WTC11 (cell line): Measurements from ENCODE around the gene SGIP1. TPM values are rescaled to one million over a fixed set of nuclear protein-coding genes. Genes with fewer than 3 reads are reported as not detected.

Experiments used
- ATAC-seq: fragments of 200-7000 bp; cut with Tn5 transposase; 2 replicates; pipeline ENCODE4 v1.10.0; 2021; ENCODE audit warnings: mild to moderate bottlenecking, moderate library complexity
- CTCF ChIA-PET: fragments of 300-600 bp; sonication (Branson Sonifier 250); formaldehyde crosslinking; loops from one replicate; lab custom pipeline; 2021; ENCODE audit warnings: antibody characterized with exemption; lab: Charles Lee
- POLR2A ChIA-PET: fragments of 350-600 bp; sonication (Branson Sonifier 250); formaldehyde crosslinking; loops from one replicate; lab custom pipeline; 2021; ENCODE audit warnings: antibody characterized with exemption; lab: Charles Lee
- DNase-seq: peaks from one replicate; pipeline ENCODE4 v3.0.0; 2021; ENCODE audit warnings: low spot score
- H3K27ac Mint-ChIP-seq: 2 replicates; pipeline ENCODE4 v1.8.0; 2021; ENCODE audit warnings: mixed read lengths
- H3K27me3 Mint-ChIP-seq: 2 replicates; pipeline ENCODE4 v1.8.0; 2021; ENCODE audit warnings: low read depth, mild to moderate bottlenecking, moderate library complexity, mixed read lengths
- H3K36me3 Mint-ChIP-seq: 2 replicates; pipeline ENCODE4 v1.8.0; 2021; ENCODE audit warnings: mixed read lengths
- H3K4me1 Mint-ChIP-seq: 2 replicates; pipeline ENCODE4 v1.8.0; 2022; ENCODE audit warnings: mixed read lengths
- H3K4me3 Mint-ChIP-seq: 2 replicates; pipeline ENCODE4 v1.8.0; 2021; ENCODE audit warnings: mild to moderate bottlenecking, moderate library complexity, mixed read lengths
- H3K9me3 Mint-ChIP-seq: 2 replicates; pipeline ENCODE4 v1.8.0; 2021; ENCODE audit warnings: mixed read lengths
- ATF1 ChIP-seq: sonication (generic); formaldehyde crosslinking; IDR thresholded peaks from 2 replicates; pipeline ENCODE4 v1.8.1; 2023; ENCODE audit warnings: mild to moderate bottlenecking, moderate library complexity, missing genetic modification reagents
- CREB1 ChIP-seq: sonication (generic); formaldehyde crosslinking; IDR thresholded peaks from 2 replicates; pipeline ENCODE4 v1.8.0; 2023; ENCODE audit warnings: mild to moderate bottlenecking, missing genetic modification reagents
- CREM ChIP-seq: sonication (generic); formaldehyde crosslinking; IDR thresholded peaks from 2 replicates; pipeline ENCODE4 v1.8.1; 2022; ENCODE audit warnings: mild to moderate bottlenecking, missing genetic modification reagents, moderate library complexity
- ELF4 ChIP-seq: sonication (generic); formaldehyde crosslinking; IDR thresholded peaks from 2 replicates; pipeline ENCODE4 v1.8.1; 2022; ENCODE audit warnings: low read depth, mild to moderate bottlenecking, moderate library complexity, missing genetic modification reagents
- EMX1 ChIP-seq: fragments of 250-450 bp; sonication (Bioruptor Pico); IDR thresholded peaks from 2 replicates; pipeline ENCODE4 v1.8.0; 2021; ENCODE audit warnings: mild to moderate bottlenecking
- ETV6 ChIP-seq: sonication (generic); formaldehyde crosslinking; IDR thresholded peaks from 2 replicates; pipeline ENCODE4 v1.8.1; 2022; ENCODE audit warnings: mild to moderate bottlenecking, missing genetic modification reagents
- FOXK1 ChIP-seq: sonication (generic); formaldehyde crosslinking; IDR thresholded peaks from 2 replicates; pipeline ENCODE4 v1.8.0; 2022; ENCODE audit warnings: mild to moderate bottlenecking, moderate library complexity, missing genetic modification reagents
- HMGA2 ChIP-seq: fragments of 250-450 bp; sonication (Bioruptor Pico); IDR thresholded peaks from 2 replicates; pipeline ENCODE4 v1.4.0; 2021; ENCODE audit warnings: mild to moderate bottlenecking, moderate library complexity
- JAZF1 ChIP-seq: fragments of 250-450 bp; sonication (Bioruptor Pico); IDR thresholded peaks from 2 replicates; pipeline ENCODE4 v1.9.0; 2021; ENCODE audit warnings: moderate library complexity, mild to moderate bottlenecking, inconsistent platforms
- ZNF138 ChIP-seq: sonication (generic); formaldehyde crosslinking; conservative IDR thresholded peaks from 2 replicates; pipeline ENCODE4 v1.8.1; 2022; ENCODE audit warnings: mild to moderate bottlenecking, moderate library complexity, missing genetic modification reagents
- ZNF232 ChIP-seq: sonication (generic); formaldehyde crosslinking; IDR thresholded peaks from 2 replicates; pipeline ENCODE4 v1.8.0; 2022; ENCODE audit warnings: mild to moderate bottlenecking, missing genetic modification reagents
- total RNA-seq: library from RNA; stranded (reverse); gene quantifications from 3 replicates; pipeline ENCODE4 v1.2.3, GENCODE V29; 2021
- TF ChIP-seq, protein P1 (sequence below): sonication (generic); formaldehyde crosslinking; IDR thresholded peaks from 2 replicates; pipeline ENCODE4 v1.8.0; 2022; ENCODE audit warnings: mild to moderate bottlenecking, missing genetic modification reagents
- TF ChIP-seq, protein P2 (sequence below): fragments of 250-450 bp; sonication (Bioruptor Pico); IDR thresholded peaks from 2 replicates; pipeline ENCODE4 v1.9.0; 2021; ENCODE audit warnings: mild to moderate bottlenecking, borderline replicate concordance
- TF ChIP-seq, protein P3 (sequence below): sonication (generic); formaldehyde crosslinking; IDR thresholded peaks from 2 replicates; pipeline ENCODE4 v1.8.1; 2023; ENCODE audit warnings: mild to moderate bottlenecking, missing genetic modification reagents, moderate library complexity
- TF ChIP-seq, protein P4 (sequence below): sonication (generic); formaldehyde crosslinking; IDR thresholded peaks from 2 replicates; pipeline ENCODE4 v1.8.1; 2022; ENCODE audit warnings: mild to moderate bottlenecking, missing genetic modification reagents, moderate library complexity, borderline replicate concordance
- TF ChIP-seq, protein P5 (sequence below): fragments of 250-450 bp; sonication (Bioruptor Pico); IDR thresholded peaks from 2 replicates; pipeline ENCODE4 v1.9.0; 2021; ENCODE audit warnings: moderate library complexity, mild to moderate bottlenecking, inconsistent platforms, borderline replicate concordance
- TF ChIP-seq, protein P6 (sequence below): sonication (generic); formaldehyde crosslinking; IDR thresholded peaks from 2 replicates; pipeline ENCODE4 v1.8.0; 2023; ENCODE audit warnings: missing genetic modification reagents

The SGIP1 gene
- total RNA-seq, 1 experiment from 2014 or later: 3.9 TPM

DNA sequence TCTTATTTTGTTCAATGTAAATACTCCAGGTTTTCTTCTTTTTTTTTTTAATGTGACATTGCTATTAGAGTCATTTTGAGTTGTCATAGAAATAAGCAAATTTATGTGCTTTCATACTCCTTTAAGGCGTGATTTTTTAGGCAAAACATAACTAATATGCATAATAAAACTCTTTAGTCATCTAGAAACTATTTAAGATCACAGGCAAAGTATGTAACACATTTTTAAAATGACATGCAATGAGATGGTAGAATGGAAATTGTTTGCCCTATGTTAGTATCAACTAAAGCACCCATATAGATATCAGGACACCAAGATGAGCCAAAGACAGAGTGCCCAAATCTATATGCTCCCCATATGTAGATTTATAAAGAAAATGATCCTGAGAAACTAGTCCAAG lies 41.5 kb upstream of the SGIP1 start:
- H3K4me3 Mint-ChIP-seq: no peak overlapping the region
- TF ChIP-seq EMX1 (no peak), JAZF1 (no peak), ZNF138 (CRISPR knock-in tag) (no peak), FOXK1 (no peak), ATF1 (no peak), CREB1 (CRISPR knock-in tag) (no peak), CREM (no peak), ZNF232 (no peak)
- TF ChIP-seq, protein P1, sequence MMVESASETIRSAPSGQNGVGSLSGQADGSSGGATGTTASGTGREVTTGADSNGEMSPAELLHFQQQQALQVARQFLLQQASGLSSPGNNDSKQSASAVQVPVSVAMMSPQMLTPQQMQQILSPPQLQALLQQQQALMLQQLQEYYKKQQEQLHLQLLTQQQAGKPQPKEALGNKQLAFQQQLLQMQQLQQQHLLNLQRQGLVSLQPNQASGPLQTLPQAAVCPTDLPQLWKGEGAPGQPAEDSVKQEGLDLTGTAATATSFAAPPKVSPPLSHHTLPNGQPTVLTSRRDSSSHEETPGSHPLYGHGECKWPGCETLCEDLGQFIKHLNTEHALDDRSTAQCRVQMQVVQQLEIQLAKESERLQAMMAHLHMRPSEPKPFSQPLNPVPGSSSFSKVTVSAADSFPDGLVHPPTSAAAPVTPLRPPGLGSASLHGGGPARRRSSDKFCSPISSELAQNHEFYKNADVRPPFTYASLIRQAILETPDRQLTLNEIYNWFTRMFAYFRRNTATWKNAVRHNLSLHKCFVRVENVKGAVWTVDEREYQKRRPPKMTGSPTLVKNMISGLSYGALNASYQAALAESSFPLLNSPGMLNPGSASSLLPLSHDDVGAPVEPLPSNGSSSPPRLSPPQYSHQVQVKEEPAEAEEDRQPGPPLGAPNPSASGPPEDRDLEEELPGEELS (CRISPR knock-in tag): no peak
- TF ChIP-seq, protein P2, sequence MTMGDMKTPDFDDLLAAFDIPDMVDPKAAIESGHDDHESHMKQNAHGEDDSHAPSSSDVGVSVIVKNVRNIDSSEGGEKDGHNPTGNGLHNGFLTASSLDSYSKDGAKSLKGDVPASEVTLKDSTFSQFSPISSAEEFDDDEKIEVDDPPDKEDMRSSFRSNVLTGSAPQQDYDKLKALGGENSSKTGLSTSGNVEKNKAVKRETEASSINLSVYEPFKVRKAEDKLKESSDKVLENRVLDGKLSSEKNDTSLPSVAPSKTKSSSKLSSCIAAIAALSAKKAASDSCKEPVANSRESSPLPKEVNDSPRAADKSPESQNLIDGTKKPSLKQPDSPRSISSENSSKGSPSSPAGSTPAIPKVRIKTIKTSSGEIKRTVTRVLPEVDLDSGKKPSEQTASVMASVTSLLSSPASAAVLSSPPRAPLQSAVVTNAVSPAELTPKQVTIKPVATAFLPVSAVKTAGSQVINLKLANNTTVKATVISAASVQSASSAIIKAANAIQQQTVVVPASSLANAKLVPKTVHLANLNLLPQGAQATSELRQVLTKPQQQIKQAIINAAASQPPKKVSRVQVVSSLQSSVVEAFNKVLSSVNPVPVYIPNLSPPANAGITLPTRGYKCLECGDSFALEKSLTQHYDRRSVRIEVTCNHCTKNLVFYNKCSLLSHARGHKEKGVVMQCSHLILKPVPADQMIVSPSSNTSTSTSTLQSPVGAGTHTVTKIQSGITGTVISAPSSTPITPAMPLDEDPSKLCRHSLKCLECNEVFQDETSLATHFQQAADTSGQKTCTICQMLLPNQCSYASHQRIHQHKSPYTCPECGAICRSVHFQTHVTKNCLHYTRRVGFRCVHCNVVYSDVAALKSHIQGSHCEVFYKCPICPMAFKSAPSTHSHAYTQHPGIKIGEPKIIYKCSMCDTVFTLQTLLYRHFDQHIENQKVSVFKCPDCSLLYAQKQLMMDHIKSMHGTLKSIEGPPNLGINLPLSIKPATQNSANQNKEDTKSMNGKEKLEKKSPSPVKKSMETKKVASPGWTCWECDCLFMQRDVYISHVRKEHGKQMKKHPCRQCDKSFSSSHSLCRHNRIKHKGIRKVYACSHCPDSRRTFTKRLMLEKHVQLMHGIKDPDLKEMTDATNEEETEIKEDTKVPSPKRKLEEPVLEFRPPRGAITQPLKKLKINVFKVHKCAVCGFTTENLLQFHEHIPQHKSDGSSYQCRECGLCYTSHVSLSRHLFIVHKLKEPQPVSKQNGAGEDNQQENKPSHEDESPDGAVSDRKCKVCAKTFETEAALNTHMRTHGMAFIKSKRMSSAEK (CRISPR knock-in tag): no peak
- TF ChIP-seq, protein P3, sequence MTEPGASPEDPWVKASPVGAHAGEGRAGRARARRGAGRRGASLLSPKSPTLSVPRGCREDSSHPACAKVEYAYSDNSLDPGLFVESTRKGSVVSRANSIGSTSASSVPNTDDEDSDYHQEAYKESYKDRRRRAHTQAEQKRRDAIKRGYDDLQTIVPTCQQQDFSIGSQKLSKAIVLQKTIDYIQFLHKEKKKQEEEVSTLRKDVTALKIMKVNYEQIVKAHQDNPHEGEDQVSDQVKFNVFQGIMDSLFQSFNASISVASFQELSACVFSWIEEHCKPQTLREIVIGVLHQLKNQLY (CRISPR knock-in tag): no peak
- DNase-seq: no peak
- no peaks in the 10 kb centered on the region for H3K27me3 Mint-ChIP-seq
- no peak for ATAC-seq
- POLR2A ChIA-PET: no interaction called here
- H3K9me3 Mint-ChIP-seq: no peaks in the 10 kb centered on the region
- CTCF ChIA-PET: no interaction called here
- H3K27ac Mint-ChIP-seq: no peak overlapping the region
- no peaks in the 10 kb centered on the region for H3K36me3 Mint-ChIP-seq
- H3K4me1 Mint-ChIP-seq: no peaks in the 10 kb centered on the region

DNA sequence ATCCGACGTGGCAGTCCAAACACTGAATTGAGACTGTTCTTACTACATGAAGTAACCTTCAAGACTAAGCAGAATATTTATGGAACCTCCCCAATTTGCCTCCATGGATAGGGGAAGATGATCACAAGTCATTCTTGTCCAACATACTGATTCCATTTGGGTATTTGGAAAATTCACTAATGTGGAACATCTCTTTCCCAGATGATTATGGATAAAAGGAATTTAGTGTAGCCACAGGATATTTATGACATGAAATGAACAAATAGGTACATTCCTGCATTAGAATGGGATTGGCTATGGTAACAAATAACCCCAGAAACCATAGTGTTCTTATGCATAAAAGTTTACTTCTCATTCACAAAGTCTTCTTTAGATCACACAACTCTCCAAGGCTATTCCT lies 40.2 kb upstream of the SGIP1 start:
- CTCF ChIA-PET: no interaction called here
- no peak for DNase-seq
- Mint-ChIP-seq H3K4me1 (no peaks in the 10 kb centered on the region), H3K4me3 (no peak overlapping the region), H3K9me3 (no peaks in the 10 kb centered on the region), H3K27ac (no peak overlapping the region), H3K36me3 (no peaks in the 10 kb centered on the region), H3K27me3 (no peaks in the 10 kb centered on the region)
- ATAC-seq: no peak
- no peak for TF ChIP-seq ETV6 (CRISPR knock-in tag)
- TF ChIP-seq HMGA2 (CRISPR knock-in tag): no peak
- TF ChIP-seq, protein P4, sequence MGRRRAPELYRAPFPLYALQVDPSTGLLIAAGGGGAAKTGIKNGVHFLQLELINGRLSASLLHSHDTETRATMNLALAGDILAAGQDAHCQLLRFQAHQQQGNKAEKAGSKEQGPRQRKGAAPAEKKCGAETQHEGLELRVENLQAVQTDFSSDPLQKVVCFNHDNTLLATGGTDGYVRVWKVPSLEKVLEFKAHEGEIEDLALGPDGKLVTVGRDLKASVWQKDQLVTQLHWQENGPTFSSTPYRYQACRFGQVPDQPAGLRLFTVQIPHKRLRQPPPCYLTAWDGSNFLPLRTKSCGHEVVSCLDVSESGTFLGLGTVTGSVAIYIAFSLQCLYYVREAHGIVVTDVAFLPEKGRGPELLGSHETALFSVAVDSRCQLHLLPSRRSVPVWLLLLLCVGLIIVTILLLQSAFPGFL: no peak
- no peak for TF ChIP-seq ELF4 (CRISPR knock-in tag)
- TF ChIP-seq ZNF138 (CRISPR knock-in tag): no peak
- no peak for TF ChIP-seq ATF1
- TF ChIP-seq, protein P5, sequence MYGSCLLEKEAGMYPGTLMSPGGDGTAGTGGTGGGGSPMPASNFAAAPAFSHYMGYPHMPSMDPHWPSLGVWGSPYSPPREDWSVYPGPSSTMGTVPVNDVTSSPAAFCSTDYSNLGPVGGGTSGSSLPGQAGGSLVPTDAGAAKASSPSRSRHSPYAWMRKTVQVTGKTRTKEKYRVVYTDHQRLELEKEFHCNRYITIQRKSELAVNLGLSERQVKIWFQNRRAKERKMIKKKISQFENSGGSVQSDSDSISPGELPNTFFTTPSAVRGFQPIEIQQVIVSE (CRISPR knock-in tag): no peak
- TF ChIP-seq, protein P6, sequence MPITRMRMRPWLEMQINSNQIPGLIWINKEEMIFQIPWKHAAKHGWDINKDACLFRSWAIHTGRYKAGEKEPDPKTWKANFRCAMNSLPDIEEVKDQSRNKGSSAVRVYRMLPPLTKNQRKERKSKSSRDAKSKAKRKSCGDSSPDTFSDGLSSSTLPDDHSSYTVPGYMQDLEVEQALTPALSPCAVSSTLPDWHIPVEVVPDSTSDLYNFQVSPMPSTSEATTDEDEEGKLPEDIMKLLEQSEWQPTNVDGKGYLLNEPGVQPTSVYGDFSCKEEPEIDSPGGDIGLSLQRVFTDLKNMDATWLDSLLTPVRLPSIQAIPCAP (CRISPR knock-in tag): no peak
- POLR2A ChIA-PET: no interaction called here
